Measurements from ENCODE around the gene SOD2.

GRCh38 chr6:159686040-159686439 lies 7.0 kb downstream of the SOD2 start:
- TF ChIP-seq CTCF (IDR thresholded peaks at IDR 0.05; ENCODE audit: insufficient read depth, low read length, poor library complexity, severe bottlenecking) (no peak), EZH2phosphoT487 (conservative IDR thresholded peaks at IDR 0.05; ENCODE audit: low read length) (no peak)
